ENCODE measurements around the gene ACBD6.

- TF ChIP-seq, protein P1, sequence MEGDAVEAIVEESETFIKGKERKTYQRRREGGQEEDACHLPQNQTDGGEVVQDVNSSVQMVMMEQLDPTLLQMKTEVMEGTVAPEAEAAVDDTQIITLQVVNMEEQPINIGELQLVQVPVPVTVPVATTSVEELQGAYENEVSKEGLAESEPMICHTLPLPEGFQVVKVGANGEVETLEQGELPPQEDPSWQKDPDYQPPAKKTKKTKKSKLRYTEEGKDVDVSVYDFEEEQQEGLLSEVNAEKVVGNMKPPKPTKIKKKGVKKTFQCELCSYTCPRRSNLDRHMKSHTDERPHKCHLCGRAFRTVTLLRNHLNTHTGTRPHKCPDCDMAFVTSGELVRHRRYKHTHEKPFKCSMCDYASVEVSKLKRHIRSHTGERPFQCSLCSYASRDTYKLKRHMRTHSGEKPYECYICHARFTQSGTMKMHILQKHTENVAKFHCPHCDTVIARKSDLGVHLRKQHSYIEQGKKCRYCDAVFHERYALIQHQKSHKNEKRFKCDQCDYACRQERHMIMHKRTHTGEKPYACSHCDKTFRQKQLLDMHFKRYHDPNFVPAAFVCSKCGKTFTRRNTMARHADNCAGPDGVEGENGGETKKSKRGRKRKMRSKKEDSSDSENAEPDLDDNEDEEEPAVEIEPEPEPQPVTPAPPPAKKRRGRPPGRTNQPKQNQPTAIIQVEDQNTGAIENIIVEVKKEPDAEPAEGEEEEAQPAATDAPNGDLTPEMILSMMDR (IDR thresholded peaks at IDR 0.05): no peak
- TF ChIP-seq EP300 (IDR thresholded peaks at IDR 0.05) (no peak), POLR2A (IDR thresholded peaks at IDR 0.05) (no peak)
These were observed 222.7 kb downstream of the ACBD6 start for GRCh38 chr1:180279651-180280050.
